Fibroblast of lung (primary cell): ENCODE data around the gene STAB2.

Experiments
- CTCF ChIP-seq, 2 donors: IDR thresholded peaks in 1 of 2; conservative IDR thresholded peaks in 1 of 2; 1 replicate in 1 of 2; 2 replicates in 1 of 2; pipeline ENCODE4 v1.5.1; 2011 to 2012; ENCODE audit warnings: low read length in 2 of 2, control low read depth in 1 of 2, inconsistent platforms in 1 of 2, low read depth in 1 of 2, mild to moderate bottlenecking in 1 of 2
- EZH2 ChIP-seq: IDR thresholded peaks from 2 replicates; pipeline ENCODE4 v1.5.1; 2012; ENCODE audit warnings: low read length, control low read depth, mild to moderate bottlenecking; ENCODE audit errors: missing control alignments

GRCh38 chr12:103571286-103571685 is 15.8 kb upstream of the STAB2 start:
- TF ChIP-seq EZH2: no peak
- TF ChIP-seq CTCF (conservative IDR thresholded peaks at IDR 0.05 in 1 of 2, IDR thresholded peaks at IDR 0.05 in 1 of 2; ENCODE audit: low read depth in 1 of 2, low read length in 2 of 2): no peak
